Liver (tissue), 3 donors: ENCODE results near the gene CCR7.

ENCODE experiments used
- EGR1 ChIP-seq, 2 donors: IDR thresholded peaks; 2 replicates each; pipeline ENCODE4 v1.6.1; 2016 to 2018; ENCODE audit warnings: antibody characterized with exemption in 2 of 2, low read depth in 2 of 2
- HNF4A ChIP-seq, 2 donors: conservative IDR thresholded peaks; 2 replicates each; pipeline ENCODE4 v1.6.1; 2016; ENCODE audit warnings: antibody characterized with exemption in 2 of 2, mild to moderate bottlenecking in 2 of 2
- RAD21 ChIP-seq, 2 donors: IDR thresholded peaks; 2 replicates each; pipeline ENCODE4 v1.6.1; 2016; ENCODE audit warnings: antibody characterized with exemption in 2 of 2, mild to moderate bottlenecking in 2 of 2
- RXRA ChIP-seq, 2 donors: IDR thresholded peaks; 2 replicates each; pipeline ENCODE4 v1.6.1; 2017 to 2018; ENCODE audit warnings: antibody characterized with exemption in 2 of 2, mild to moderate bottlenecking in 1 of 2
- SP1 ChIP-seq: IDR thresholded peaks from 2 replicates; pipeline ENCODE4 v1.6.1; 2018; ENCODE audit warnings: antibody characterized with exemption, mild to moderate bottlenecking
- TAF1 ChIP-seq: conservative IDR thresholded peaks from 2 replicates; pipeline ENCODE4 v1.6.1; 2016; ENCODE audit warnings: antibody characterized with exemption, mild to moderate bottlenecking
- YY1 ChIP-seq: IDR thresholded peaks from 2 replicates; pipeline ENCODE4 v1.6.1; 2016; ENCODE audit warnings: antibody characterized with exemption, mild to moderate bottlenecking
- TF ChIP-seq, protein P1 (sequence below): fragments of 150-350 bp; IDR thresholded peaks from 2 replicates; pipeline ENCODE4 v1.5.1; 2017; ENCODE audit warnings: improper control_type of control experiment, low read depth, low read length; ENCODE audit not compliant: missing input control
- TF ChIP-seq, protein P2 (sequence below): IDR thresholded peaks from 2 replicates; pipeline ENCODE4 v1.6.1; 2016; ENCODE audit warnings: antibody characterized with exemption
- TF ChIP-seq, protein P3 (sequence below): IDR thresholded peaks from 2 replicates; pipeline ENCODE4 v1.6.1; 2016; ENCODE audit warnings: antibody characterized with exemption, mild to moderate bottlenecking
- TF ChIP-seq, protein P4 (sequence below): IDR thresholded peaks from 2 replicates; pipeline ENCODE4 v1.6.1; 2016; ENCODE audit warnings: antibody characterized with exemption
- donor health status: healthy.
- donor health status: healthy.

DNA sequence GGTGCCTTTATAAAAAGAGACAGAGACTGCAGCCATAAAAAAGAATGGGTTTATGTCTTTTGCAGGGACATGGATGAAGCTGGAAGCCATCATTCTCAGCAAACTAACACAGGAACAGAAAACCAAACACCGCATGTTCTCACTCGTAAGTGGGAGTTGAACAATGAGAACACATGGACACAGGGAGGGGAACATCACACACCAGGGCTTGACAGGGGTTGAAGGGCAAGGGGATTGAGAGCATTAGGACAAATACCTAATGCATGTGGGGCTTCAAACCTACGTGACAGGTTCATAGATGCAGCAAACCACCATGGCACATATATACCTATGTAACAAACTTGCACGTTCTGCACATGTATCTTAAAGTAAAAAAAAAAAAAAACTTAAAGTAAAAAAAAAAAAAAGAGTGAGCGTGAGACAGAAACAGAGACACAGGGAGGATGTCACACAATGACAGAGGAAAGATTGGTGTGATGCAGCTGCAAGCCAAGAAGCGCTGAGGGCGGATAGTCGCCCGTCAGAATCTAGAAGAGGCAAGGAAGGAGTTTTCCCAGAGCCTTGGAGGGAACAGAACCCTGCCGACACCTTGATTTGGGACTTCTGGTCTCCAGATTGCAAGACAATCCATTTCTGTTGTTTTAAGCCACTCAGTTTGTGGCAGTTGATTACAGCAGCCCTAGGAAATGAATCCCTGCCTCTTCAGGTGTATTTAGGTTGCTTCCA is 36.4 kb downstream of the CCR7 start:
- TF ChIP-seq, protein P1, sequence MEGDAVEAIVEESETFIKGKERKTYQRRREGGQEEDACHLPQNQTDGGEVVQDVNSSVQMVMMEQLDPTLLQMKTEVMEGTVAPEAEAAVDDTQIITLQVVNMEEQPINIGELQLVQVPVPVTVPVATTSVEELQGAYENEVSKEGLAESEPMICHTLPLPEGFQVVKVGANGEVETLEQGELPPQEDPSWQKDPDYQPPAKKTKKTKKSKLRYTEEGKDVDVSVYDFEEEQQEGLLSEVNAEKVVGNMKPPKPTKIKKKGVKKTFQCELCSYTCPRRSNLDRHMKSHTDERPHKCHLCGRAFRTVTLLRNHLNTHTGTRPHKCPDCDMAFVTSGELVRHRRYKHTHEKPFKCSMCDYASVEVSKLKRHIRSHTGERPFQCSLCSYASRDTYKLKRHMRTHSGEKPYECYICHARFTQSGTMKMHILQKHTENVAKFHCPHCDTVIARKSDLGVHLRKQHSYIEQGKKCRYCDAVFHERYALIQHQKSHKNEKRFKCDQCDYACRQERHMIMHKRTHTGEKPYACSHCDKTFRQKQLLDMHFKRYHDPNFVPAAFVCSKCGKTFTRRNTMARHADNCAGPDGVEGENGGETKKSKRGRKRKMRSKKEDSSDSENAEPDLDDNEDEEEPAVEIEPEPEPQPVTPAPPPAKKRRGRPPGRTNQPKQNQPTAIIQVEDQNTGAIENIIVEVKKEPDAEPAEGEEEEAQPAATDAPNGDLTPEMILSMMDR = no peak
- TF ChIP-seq, protein P2, sequence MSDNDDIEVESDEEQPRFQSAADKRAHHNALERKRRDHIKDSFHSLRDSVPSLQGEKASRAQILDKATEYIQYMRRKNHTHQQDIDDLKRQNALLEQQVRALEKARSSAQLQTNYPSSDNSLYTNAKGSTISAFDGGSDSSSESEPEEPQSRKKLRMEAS = no peak
- TF ChIP-seq, protein P3, sequence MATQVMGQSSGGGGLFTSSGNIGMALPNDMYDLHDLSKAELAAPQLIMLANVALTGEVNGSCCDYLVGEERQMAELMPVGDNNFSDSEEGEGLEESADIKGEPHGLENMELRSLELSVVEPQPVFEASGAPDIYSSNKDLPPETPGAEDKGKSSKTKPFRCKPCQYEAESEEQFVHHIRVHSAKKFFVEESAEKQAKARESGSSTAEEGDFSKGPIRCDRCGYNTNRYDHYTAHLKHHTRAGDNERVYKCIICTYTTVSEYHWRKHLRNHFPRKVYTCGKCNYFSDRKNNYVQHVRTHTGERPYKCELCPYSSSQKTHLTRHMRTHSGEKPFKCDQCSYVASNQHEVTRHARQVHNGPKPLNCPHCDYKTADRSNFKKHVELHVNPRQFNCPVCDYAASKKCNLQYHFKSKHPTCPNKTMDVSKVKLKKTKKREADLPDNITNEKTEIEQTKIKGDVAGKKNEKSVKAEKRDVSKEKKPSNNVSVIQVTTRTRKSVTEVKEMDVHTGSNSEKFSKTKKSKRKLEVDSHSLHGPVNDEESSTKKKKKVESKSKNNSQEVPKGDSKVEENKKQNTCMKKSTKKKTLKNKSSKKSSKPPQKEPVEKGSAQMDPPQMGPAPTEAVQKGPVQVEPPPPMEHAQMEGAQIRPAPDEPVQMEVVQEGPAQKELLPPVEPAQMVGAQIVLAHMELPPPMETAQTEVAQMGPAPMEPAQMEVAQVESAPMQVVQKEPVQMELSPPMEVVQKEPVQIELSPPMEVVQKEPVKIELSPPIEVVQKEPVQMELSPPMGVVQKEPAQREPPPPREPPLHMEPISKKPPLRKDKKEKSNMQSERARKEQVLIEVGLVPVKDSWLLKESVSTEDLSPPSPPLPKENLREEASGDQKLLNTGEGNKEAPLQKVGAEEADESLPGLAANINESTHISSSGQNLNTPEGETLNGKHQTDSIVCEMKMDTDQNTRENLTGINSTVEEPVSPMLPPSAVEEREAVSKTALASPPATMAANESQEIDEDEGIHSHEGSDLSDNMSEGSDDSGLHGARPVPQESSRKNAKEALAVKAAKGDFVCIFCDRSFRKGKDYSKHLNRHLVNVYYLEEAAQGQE = no peak
- TF ChIP-seq, protein P4, sequence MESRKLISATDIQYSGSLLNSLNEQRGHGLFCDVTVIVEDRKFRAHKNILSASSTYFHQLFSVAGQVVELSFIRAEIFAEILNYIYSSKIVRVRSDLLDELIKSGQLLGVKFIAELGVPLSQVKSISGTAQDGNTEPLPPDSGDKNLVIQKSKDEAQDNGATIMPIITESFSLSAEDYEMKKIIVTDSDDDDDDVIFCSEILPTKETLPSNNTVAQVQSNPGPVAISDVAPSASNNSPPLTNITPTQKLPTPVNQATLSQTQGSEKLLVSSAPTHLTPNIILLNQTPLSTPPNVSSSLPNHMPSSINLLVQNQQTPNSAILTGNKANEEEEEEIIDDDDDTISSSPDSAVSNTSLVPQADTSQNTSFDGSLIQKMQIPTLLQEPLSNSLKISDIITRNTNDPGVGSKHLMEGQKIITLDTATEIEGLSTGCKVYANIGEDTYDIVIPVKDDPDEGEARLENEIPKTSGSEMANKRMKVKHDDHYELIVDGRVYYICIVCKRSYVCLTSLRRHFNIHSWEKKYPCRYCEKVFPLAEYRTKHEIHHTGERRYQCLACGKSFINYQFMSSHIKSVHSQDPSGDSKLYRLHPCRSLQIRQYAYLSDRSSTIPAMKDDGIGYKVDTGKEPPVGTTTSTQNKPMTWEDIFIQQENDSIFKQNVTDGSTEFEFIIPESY = no peak
- TF ChIP-seq YY1 = no peak
- no peak for TF ChIP-seq HNF4A (conservative IDR thresholded peaks at IDR 0.05)
- TF ChIP-seq TAF1 = no peak
- no peak for TF ChIP-seq RAD21 (IDR thresholded peaks at IDR 0.05)
- no peak for TF ChIP-seq EGR1 (IDR thresholded peaks at IDR 0.05; ENCODE audit: low read depth in 2 of 2)
- TF ChIP-seq SP1 = no peak
- no peak for TF ChIP-seq RXRA (IDR thresholded peaks at IDR 0.05)
